SKM-1 treated with dmso at 0.1 percent for 144 hours (cell line): ENCODE measurements around the gene ZNF354C.
A peak's percentile ranks its signal among the peaks of the same experiment; 100 is the strongest.
"Not testable (repeated sequence)": the region's sequence is repeated elsewhere in the genome, so short reads cannot be mapped to it uniquely, and the experiment has no call there.

Source experiments
- DNase-seq: peaks from one replicate; lab custom pipeline; 2025; ENCODE audit not compliant: unreplicated experiment; lab: John Stamatoyannopoulos, UW

Gene ZNF354C

GRCh38 chr5:179060116-179061008, at the start of gene ZNF354C:
ZNF354C (plus strand) TSS chr5:179060373; CDS start chr5:179062069, 1,696 bp downstream.
- DNase-seq = no peak

GRCh38 chr5:179023528-179024189, 36.5 kb upstream of the ZNF354C start, which contains the start of gene ZNF879:
ZNF879 (plus strand) TSS chr5:179023804; CDS start chr5:179025005, 1,201 bp downstream.
- DNase-seq = peak; percentile 91

- DNase-seq = no peak
Measured at GRCh38 chr5:179033004-179033580, 27.1 kb upstream of the ZNF354C start.

GRCh38 chr5:179044765-179045164, 15.4 kb upstream of the ZNF354C start:
- no peak for DNase-seq

- DNase-seq = no peak
Measured at GRCh38 chr5:179051784-179052183, 8.4 kb upstream of the ZNF354C start.

GRCh38 chr5:179054036-179054785, 6.0 kb upstream of the ZNF354C start:
- DNase-seq = no peak

- DNase-seq = no peak
Measured at GRCh38 chr5:179054876-179055275, 5.3 kb upstream of the ZNF354C start.

- DNase-seq = no peak
Measured at GRCh38 chr5:179055436-179055835, 4.7 kb upstream of the ZNF354C start.

GRCh38 chr5:179055841-179056240, 4.3 kb upstream of the ZNF354C start:
- DNase-seq = no peak

- no peak for DNase-seq
Measured at GRCh38 chr5:179061025-179061424, 852 bp downstream of the ZNF354C start.

GRCh38 chr5:179065703-179066102, 5.5 kb downstream of the ZNF354C start:
- no peak for DNase-seq

- no peak for DNase-seq
Measured at GRCh38 chr5:179079165-179079987, 19.2 kb downstream of the ZNF354C start.

GRCh38 chr5:179080724-179081123, 20.6 kb downstream of the ZNF354C start:
- DNase-seq = no peak

- DNase-seq = no peak
Measured at GRCh38 chr5:179089502-179089901, 29.3 kb downstream of the ZNF354C start.

GRCh38 chr5:179101282-179101681, 41.1 kb downstream of the ZNF354C start:
- DNase-seq = not testable (repeated sequence)

- DNase-seq = no peak
Measured at GRCh38 chr5:179110528-179110927, 50.4 kb downstream of the ZNF354C start.

- no peak for DNase-seq
Measured at GRCh38 chr5:179111267-179112207, 51.4 kb downstream of the ZNF354C start.

- no peak for DNase-seq
Measured at GRCh38 chr5:179112469-179113142, 52.4 kb downstream of the ZNF354C start.

- no peak for DNase-seq
Measured at GRCh38 chr5:179113143-179113530, 53.0 kb downstream of the ZNF354C start.
